Measurements from ENCODE around the gene UNC93B1.
A peak's percentile ranks its signal among the peaks of the same experiment; 100 is the strongest.
"Not testable (repeated sequence)": the region's sequence is repeated elsewhere in the genome, so short reads cannot be mapped to it uniquely, and the experiment has no call there.

Gene UNC93B1

GRCh38 chr11:68008381-68009337 is 4.8 kb upstream of the UNC93B1 start:
- peak; percentile 99 for DNase-seq

GRCh38 chr11:68007498-68008380 is 3.8 kb upstream of the UNC93B1 start:
- no peak for DNase-seq

- DNase-seq = no peak
Measured at GRCh38 chr11:68006606-68007166, 2.8 kb upstream of the UNC93B1 start.

GRCh38 chr11:68004551-68005335 is 846 bp upstream of the UNC93B1 start:
- DNase-seq = no peak

- peak; percentile 91 for DNase-seq
Measured at GRCh38 chr11:68002938-68003845, 705 bp downstream of the UNC93B1 start.

GRCh38 chr11:68002575-68002937 is 1.3 kb downstream of the UNC93B1 start:
- DNase-seq = peak; percentile 68

GRCh38 chr11:67999704-68000103 is 4.2 kb downstream of the UNC93B1 start:
- DNase-seq = no peak

- DNase-seq = no peak
Measured at GRCh38 chr11:67999201-67999629, 4.7 kb downstream of the UNC93B1 start.

GRCh38 chr11:67998150-67999045 is 5.5 kb downstream of the UNC93B1 start:
- DNase-seq = no peak

GRCh38 chr11:67997475-67997921 is 6.4 kb downstream of the UNC93B1 start:
- DNase-seq = no peak

- peak; percentile 68 for DNase-seq
Measured at GRCh38 chr11:67996622-67997474, 7.0 kb downstream of the UNC93B1 start.

- DNase-seq = no peak
Measured at GRCh38 chr11:67996051-67996450, 7.8 kb downstream of the UNC93B1 start.

- not testable (repeated sequence) for DNase-seq
Measured at GRCh38 chr11:67995579-67995978, 8.3 kb downstream of the UNC93B1 start.

GRCh38 chr11:67995129-67995528 is 8.8 kb downstream of the UNC93B1 start:
- not testable (repeated sequence) for DNase-seq

- not testable (repeated sequence) for DNase-seq
Measured at GRCh38 chr11:67994387-67994786, 9.5 kb downstream of the UNC93B1 start.

- peak; percentile 97 for DNase-seq
Measured at GRCh38 chr11:67993821-67994220, 10.1 kb downstream of the UNC93B1 start.

- not testable (repeated sequence) for DNase-seq
Measured at GRCh38 chr11:67991347-67992121, 12.4 kb downstream of the UNC93B1 start.
